Measurements from ENCODE around the gene PUS3. TPM values are rescaled to one million over a fixed set of nuclear protein-coding genes. Genes with fewer than 3 reads are reported as not detected.
"Not testable (repeated sequence)": the region's sequence is repeated elsewhere in the genome, so short reads cannot be mapped to it uniquely, and the experiment has no call there.

PUS3 gene
- total RNA-seq, 1 experiment from 2014 or later = 18.6 TPM

- no peak for DNase-seq (ENCODE audit: low read depth)
Observed at GRCh38 chr11:125916683-125917347, 13.8 kb upstream of the PUS3 start.

GRCh38 chr11:125914601-125915000 lies 11.6 kb upstream of the PUS3 start:
- DNase-seq (ENCODE audit: low read depth) = not testable (repeated sequence)

- no peak for DNase-seq (ENCODE audit: low read depth)
Observed at GRCh38 chr11:125910226-125910849, 7.3 kb upstream of the PUS3 start.

- DNase-seq (ENCODE audit: low read depth) = no peak
Observed at GRCh38 chr11:125904678-125905077, 1.7 kb upstream of the PUS3 start.

- DNase-seq (ENCODE audit: low read depth) = no peak
Observed at GRCh38 chr11:125903711-125904659, 979 bp upstream of the PUS3 start, which contains the start of gene DDX25. DDX25 (plus strand) TSS chr11:125904508; CDS start chr11:125904518, 10 bp downstream.

- no peak for DNase-seq (ENCODE audit: low read depth)
Observed at GRCh38 chr11:125902277-125902926, 604 bp downstream of the PUS3 start.

- no peak for DNase-seq (ENCODE audit: low read depth)
Observed at GRCh38 chr11:125901872-125902271, 1.1 kb downstream of the PUS3 start.

GRCh38 chr11:125892994-125893393 lies 10.0 kb downstream of the PUS3 start:
- DNase-seq (ENCODE audit: low read depth) = no peak

- DNase-seq (ENCODE audit: low read depth) = peak; percentile 77
Observed at GRCh38 chr11:125892071-125892470, 10.9 kb downstream of the PUS3 start.

GRCh38 chr11:125890447-125891100 lies 12.4 kb downstream of the PUS3 start:
- peak; percentile 47 for DNase-seq (ENCODE audit: low read depth)

- DNase-seq (ENCODE audit: low read depth) = peak; percentile 80
Observed at GRCh38 chr11:125887373-125888324, 15.4 kb downstream of the PUS3 start, which contains the start of gene HYLS1. HYLS1 (plus strand) TSS chr11:125887668; CDS start chr11:125899369, 11,701 bp downstream.

GRCh38 chr11:125886997-125887372 lies 16.0 kb downstream of the PUS3 start:
- no peak for DNase-seq (ENCODE audit: low read depth)

- DNase-seq (ENCODE audit: low read depth) = no peak
Observed at GRCh38 chr11:125883375-125883774, 19.6 kb downstream of the PUS3 start.

- no peak for DNase-seq (ENCODE audit: low read depth)
Observed at GRCh38 chr11:125881291-125881690, 21.7 kb downstream of the PUS3 start.

GRCh38 chr11:125874556-125875124 lies 28.4 kb downstream of the PUS3 start:
- DNase-seq (ENCODE audit: low read depth) = peak; percentile 79

GRCh38 chr11:125873881-125874555 lies 29.0 kb downstream of the PUS3 start:
- DNase-seq (ENCODE audit: low read depth) = no peak

- DNase-seq (ENCODE audit: low read depth) = no peak
Observed at GRCh38 chr11:125872138-125872491, 30.9 kb downstream of the PUS3 start.

GRCh38 chr11:125871391-125872137 lies 31.4 kb downstream of the PUS3 start:
- peak; percentile 38 for DNase-seq (ENCODE audit: low read depth)

Data from M059J (cell line).